HCT116 (cell line): Measurements from ENCODE around the gene EPN1. TPM values are rescaled to one million over a fixed set of nuclear protein-coding genes. Genes with fewer than 3 reads are reported as not detected.

Experiments used
- ATAC-seq: fragments of 200-7000 bp; cut with Tn5 transposase; 2 replicates; pipeline ENCODE4 v1.9.1; 2020; ENCODE audit warnings: mild to moderate bottlenecking, moderate library complexity
- BruUV-seq: library from RNA; stranded (reverse); fragments of 400-500 nt; replicated peaks from 2 replicates; lab custom pipeline; 2021; lab: Mats Ljungman, UMichigan
- CTCF ChIA-PET: fragments of 300-600 bp; sonication (Branson Sonifier 250); formaldehyde crosslinking; loops from one replicate; lab custom pipeline; 2021; ENCODE audit warnings: antibody characterized with exemption; lab: Charles Lee
- POLR2A ChIA-PET: fragments of 300-600, 350-600 bp; sonication (Branson Sonifier 250); formaldehyde crosslinking; loops from one replicate; lab custom pipeline; 2021; ENCODE audit warnings: antibody characterized with exemption; lab: Charles Lee
- RAD21 ChIA-PET, 2 experiments: fragments of 300-600 bp; sonication (Branson Sonifier 250); formaldehyde crosslinking; loops; one replicate each; lab custom pipeline; 2023; ENCODE audit warnings: low total read pairs in 2 of 2; ENCODE audit not compliant: uncharacterized antibody in 2 of 2, unreplicated experiment in 2 of 2, low non-redundant PET in 1 of 2; lab: Charles Lee
- DNase-seq: peaks from one replicate; pipeline ENCODE4 v3.0.0-alpha.2; 2010; ENCODE audit warnings: low read depth, low spot score
- H2AFZ ChIP-seq: fragments of 200-600 bp; shearing (Covaris generic), sonication (generic); 2 replicates; pipeline ENCODE4 v1.6.1; 2017; ENCODE audit warnings: low read depth, mixed run types, mixed read lengths, antibody characterized with exemption, low read length; ENCODE audit not compliant: poor library complexity, severe bottlenecking
- H3K27ac ChIP-seq: 2 replicates; pipeline ENCODE4 v1.5.1; 2012; ENCODE audit warnings: low read depth, low read length
- H3K27me3 ChIP-seq: fragments of 200-600 bp; sonication (generic); 2 replicates; pipeline ENCODE4 v1.6.1; 2016; ENCODE audit warnings: mixed run types, low read length, mixed read lengths; ENCODE audit not compliant: insufficient read depth
- H3K36me3 ChIP-seq, 2 experiments: fragments of 200-500 bp in 1 of 2; fragments of 200-600 bp in 1 of 2; sonication (Bioruptor generic) in 1 of 2; sonication (generic) in 1 of 2; 2 replicates each; pipeline versions ENCODE4 v1.5.1 to v1.6.1; 2014 to 2016; ENCODE audit warnings: low read length in 2 of 2, inconsistent platforms in 1 of 2, mixed read lengths in 1 of 2, mixed run types in 1 of 2; ENCODE audit not compliant: insufficient read depth in 2 of 2, control insufficient read depth in 1 of 2
- H3K4me1 ChIP-seq, 2 experiments: fragments of 200-600 bp in 1 of 2; sonication (generic) in 1 of 2; 2 replicates each; pipeline versions ENCODE4 v1.5.1 to v1.6.1; 2012 to 2017; ENCODE audit warnings: low read length in 2 of 2, inconsistent platforms in 1 of 2, mild to moderate bottlenecking in 1 of 2, mixed read lengths in 1 of 2, mixed run types in 1 of 2, moderate library complexity in 1 of 2; ENCODE audit not compliant: insufficient read depth in 2 of 2, control insufficient read depth in 1 of 2
- H3K4me2 ChIP-seq: fragments of 200-600 bp; sonication (generic); 2 replicates; pipeline ENCODE4 v1.6.1; 2017; ENCODE audit warnings: mixed run types, low read length, mixed read lengths
- H3K4me3 ChIP-seq, 2 experiments: fragments of 200-600 bp in 1 of 2; sonication (generic) in 1 of 2; replicated peaks in 1 of 2; 2 replicates each; pipeline ENCODE4 v1.5.1; 2011 to 2016; ENCODE audit warnings: low read length in 2 of 2, control low read depth in 1 of 2, low read depth in 1 of 2, mild to moderate bottlenecking in 1 of 2, mixed read lengths in 1 of 2, mixed run types in 1 of 2
- H3K79me2 ChIP-seq: fragments of 200-600 bp; sonication (generic); 2 replicates; pipeline ENCODE4 v1.6.1; 2017; ENCODE audit warnings: mild to moderate bottlenecking, mixed run types, low read length, moderate library complexity, mixed read lengths; ENCODE audit not compliant: insufficient read depth
- H3K9ac ChIP-seq: fragments of 200-600 bp; sonication (generic); 2 replicates; pipeline ENCODE4 v1.6.1; 2016; ENCODE audit warnings: low read length, mixed read lengths
- H3K9me2 ChIP-seq: fragments of 200-600 bp; sonication (generic), shearing (Covaris generic); 2 replicates; pipeline ENCODE4 v1.6.1; 2017; ENCODE audit warnings: mixed run types, mild to moderate bottlenecking, moderate library complexity; ENCODE audit not compliant: insufficient read depth
- H3K9me3 ChIP-seq, 2 experiments: fragments of 200-500 bp in 1 of 2; fragments of 200-600 bp in 1 of 2; sonication (Bioruptor generic) in 1 of 2; sonication (generic) in 1 of 2; 2 replicates each; pipeline ENCODE4 v1.6.1; 2014 to 2017; ENCODE audit warnings: low read length in 2 of 2, mixed read lengths in 2 of 2, inconsistent platforms in 1 of 2, low read depth in 1 of 2, mild to moderate bottlenecking in 1 of 2, mixed run types in 1 of 2, moderate library complexity in 1 of 2; ENCODE audit not compliant: control insufficient read depth in 1 of 2, insufficient read depth in 1 of 2
- H4K20me1 ChIP-seq: fragments of 200-600 bp; sonication (generic), shearing (Covaris generic); 2 replicates; pipeline ENCODE4 v1.6.1; 2017; ENCODE audit warnings: mixed run types, mild to moderate bottlenecking, moderate library complexity; ENCODE audit not compliant: insufficient read depth
- ATF3 ChIP-seq: IDR thresholded peaks from 2 replicates; pipeline ENCODE4 v1.6.1; 2012
- CBX3 ChIP-seq: IDR thresholded peaks from 2 replicates; pipeline ENCODE4 v1.6.1; 2012; ENCODE audit warnings: low read depth
- ELF1 ChIP-seq: IDR thresholded peaks from 2 replicates; pipeline ENCODE4 v1.6.1; 2012; ENCODE audit warnings: low read depth, borderline replicate concordance
- EZH2 ChIP-seq: fragments of 200-600 bp; sonication (generic); IDR thresholded peaks from 2 replicates; pipeline ENCODE4 v1.6.1; 2017; ENCODE audit warnings: antibody characterized with exemption, mixed run types
- EZH2phosphoT487 ChIP-seq: fragments of 200-600 bp; IDR thresholded peaks from 2 replicates; pipeline ENCODE4 v1.6.1; 2018; ENCODE audit warnings: antibody characterized with exemption, borderline replicate concordance
- JUND ChIP-seq: IDR thresholded peaks from 2 replicates; pipeline ENCODE4 v1.6.1; 2012
- MAX ChIP-seq: IDR thresholded peaks from 2 replicates; pipeline ENCODE4 v1.6.1; 2012
- POLR2A ChIP-seq: IDR thresholded peaks from 2 replicates; pipeline ENCODE4 v1.7.0; 2011; ENCODE audit warnings: borderline replicate concordance; ENCODE audit not compliant: insufficient read depth, insufficient read length; ENCODE audit errors: extremely low read depth
- RAD21 ChIP-seq: IDR thresholded peaks from 2 replicates; pipeline ENCODE4 v1.6.1; 2012; ENCODE audit warnings: low read depth, mild to moderate bottlenecking
- SP1 ChIP-seq: IDR thresholded peaks from 2 replicates; pipeline ENCODE4 v1.6.1; 2012; ENCODE audit warnings: low read depth
- TCF7L2 ChIP-seq: IDR thresholded peaks from 2 replicates; pipeline ENCODE4 v1.7.0; 2011; ENCODE audit warnings: borderline replicate concordance, inconsistent platforms; ENCODE audit not compliant: insufficient read depth, insufficient read length; ENCODE audit errors: extremely low read depth
- ZBTB33 ChIP-seq: IDR thresholded peaks from 2 replicates; pipeline ENCODE4 v1.6.1; 2011; ENCODE audit warnings: mild to moderate bottlenecking, low read length, moderate library complexity; ENCODE audit not compliant: insufficient replicate concordance; ENCODE audit errors: extremely low read depth
- intact Hi-C: fragments of 100-400 bp; cut with micrococcal nuclease; formaldehyde crosslinking; loops from 2 replicates; pipeline ENCODE4 v1.10.0; 2022
- total RNA-seq: library from RNA; stranded (reverse); gene quantifications from one replicate; pipeline ENCODE4 v1.2.1, GENCODE V29; 2021; ENCODE audit not compliant: unreplicated experiment

The EPN1 gene
- total RNA-seq, 1 experiment from 2014 or later, result 122 TPM

GRCh38 chr19:55685776-55686175 is 10.8 kb downstream of the EPN1 start:
- Histone ChIP-seq H2AFZ (no peak overlapping the region), H4K20me1 (no peaks in the 10 kb centered on the region), H3K4me3 (no peak overlapping the region), H3K27ac (no peak overlapping the region), H3K4me2 (no peak overlapping the region), H3K4me1 (no peaks in the 10 kb centered on the region), H3K9me2 (no peaks in the 10 kb centered on the region), H3K9ac (no peak overlapping the region), H3K36me3 (peaks cover 19 to 20% of the 10 kb centered on the region in 2 experiments; a peak in 3 of 4 replicates), H3K9me3 (no peaks in the 10 kb centered on the region), H3K79me2 (peaks cover 63% of the 10 kb centered on the region), H3K27me3 (no peaks in the 10 kb centered on the region)
- TF ChIP-seq RAD21, result no peak
- TF ChIP-seq CBX3, result no peak
- TF ChIP-seq MAX, result no peak
- RAD21 ChIA-PET, result no interaction called here
- no peak for DNase-seq
- POLR2A ChIA-PET, result no interaction called here
- intact Hi-C loops, result no loop called here
- no peak for ATAC-seq
- CTCF ChIA-PET, result no interaction called here
- BruUV-seq, result no TSS peak

- H3K4me1 ChIP-seq, result no peaks in the 10 kb centered on the region
- no peak overlapping the region for H3K4me2 ChIP-seq
- H3K27me3 ChIP-seq, result no peaks in the 10 kb centered on the region
- H3K27ac ChIP-seq, result no peak overlapping the region
- H3K9me3 ChIP-seq, result no peaks in the 10 kb centered on the region
- intact Hi-C loops, result no loop called here
- BruUV-seq, result no TSS peak
- TF ChIP-seq POLR2A (no peak), ZBTB33 (no peak), EZH2phosphoT487 (no peak), TCF7L2 (no peak), JUND (no peak), RAD21 (no peak), ELF1 (no peak), MAX (no peak), CBX3 (no peak), EZH2 (no peak), SP1 (no peak), ATF3 (no peak)
- DNase-seq (no peak), ATAC-seq (no peak)
- H2AFZ ChIP-seq, result no peak overlapping the region
- POLR2A ChIA-PET, result no interaction called here
- CTCF ChIA-PET, result no interaction called here
- H3K79me2 ChIP-seq, result peaks cover 56% of the 10 kb centered on the region
- peaks cover 16 to 19% of the 10 kb centered on the region in 2 experiments; a peak in 3 of 4 replicates for H3K36me3 ChIP-seq
- H3K9me2 ChIP-seq, result no peaks in the 10 kb centered on the region
- H4K20me1 ChIP-seq, result no peaks in the 10 kb centered on the region
- H3K4me3 ChIP-seq, result no peak overlapping the region
- H3K9ac ChIP-seq, result no peak overlapping the region
- RAD21 ChIA-PET, result no interaction called here
Measured at GRCh38 chr19:55686311-55687050, 11.5 kb downstream of the EPN1 start.
